Forelimb muscle (tissue), 1 donor: ENCODE results near the gene BRAF. TPM values are rescaled to one million over a fixed set of nuclear protein-coding genes. Genes with fewer than 3 reads are reported as not detected.
"Not testable (repeated sequence)": the region's sequence is repeated elsewhere in the genome, so short reads cannot be mapped to it uniquely, and the experiment has no call there.

Experiments used
- DNase-seq: peaks from one replicate; pipeline ENCODE4 v3.0.0-alpha.2; 2013; ENCODE audit warnings: low read depth
- polyA plus RNA-seq: library from polyadenylated mRNA; unstranded; fragments of 120-200 nt; gene quantifications from one replicate; pipeline ENCODE4 v1.2.1, GENCODE V29; 2013; ENCODE audit not compliant: insufficient read length

Gene BRAF
- polyA plus RNA-seq, 1 donor = 9.8 TPM

- DNase-seq = no peak
Observed at GRCh38 chr7:140920745-140921144, 4.0 kb downstream of the BRAF start.

GRCh38 chr7:140918236-140918635 lies 6.5 kb downstream of the BRAF start:
- no peak for DNase-seq

GRCh38 chr7:140917258-140917657 lies 7.5 kb downstream of the BRAF start:
- no peak for DNase-seq

- DNase-seq = no peak
Observed at GRCh38 chr7:140915935-140916555, 8.7 kb downstream of the BRAF start.

- DNase-seq = no peak
Observed at GRCh38 chr7:140914083-140914482, 10.6 kb downstream of the BRAF start.

GRCh38 chr7:140913596-140913928 lies 11.2 kb downstream of the BRAF start:
- not testable (repeated sequence) for DNase-seq

GRCh38 chr7:140911746-140912145 lies 13.0 kb downstream of the BRAF start:
- no peak for DNase-seq

- no peak for DNase-seq
Observed at GRCh38 chr7:140909476-140910161, 15.1 kb downstream of the BRAF start.

- DNase-seq = no peak
Observed at GRCh38 chr7:140908361-140908760, 16.4 kb downstream of the BRAF start.

- no peak for DNase-seq
Observed at GRCh38 chr7:140903741-140904480, 20.8 kb downstream of the BRAF start.

GRCh38 chr7:140902303-140902953 lies 22.3 kb downstream of the BRAF start:
- no peak for DNase-seq

GRCh38 chr7:140901941-140902302 lies 22.8 kb downstream of the BRAF start:
- DNase-seq = no peak

GRCh38 chr7:140899883-140900282 lies 24.8 kb downstream of the BRAF start:
- DNase-seq = no peak

- no peak for DNase-seq
Observed at GRCh38 chr7:140898786-140899536, 25.8 kb downstream of the BRAF start.

GRCh38 chr7:140896996-140897395 lies 27.7 kb downstream of the BRAF start:
- no peak for DNase-seq

GRCh38 chr7:140889645-140890044 lies 35.1 kb downstream of the BRAF start:
- no peak for DNase-seq

- DNase-seq = no peak
Observed at GRCh38 chr7:140889150-140889549, 35.6 kb downstream of the BRAF start.

- DNase-seq = no peak
Observed at GRCh38 chr7:140888087-140888486, 36.6 kb downstream of the BRAF start.

- no peak for DNase-seq
Observed at GRCh38 chr7:140885735-140886334, 38.9 kb downstream of the BRAF start.

GRCh38 chr7:140883378-140883777 lies 41.4 kb downstream of the BRAF start:
- no peak for DNase-seq

GRCh38 chr7:140882834-140883233 lies 41.9 kb downstream of the BRAF start:
- DNase-seq = not testable (repeated sequence)
